PC-9 (cell line): ENCODE data around the gene ETAA1. TPM values are rescaled to one million over a fixed set of nuclear protein-coding genes. Genes with fewer than 3 reads are reported as not detected.

Source experiments
- BruUV-seq: library from RNA; stranded (reverse); fragments of 400-500 nt; replicated peaks from 2 replicates; lab custom pipeline; 2021; lab: Mats Ljungman, UMichigan
- CTCF ChIA-PET: fragments of 300-600 bp; sonication (Branson Sonifier 250); formaldehyde crosslinking; loops from one replicate; lab custom pipeline; 2022; ENCODE audit warnings: antibody characterized with exemption; lab: Charles Lee
- POLR2A ChIA-PET: fragments of 300-600 bp; sonication (Branson Sonifier 250); formaldehyde crosslinking; loops from one replicate; lab custom pipeline; 2022; ENCODE audit warnings: antibody characterized with exemption; ENCODE audit not compliant: unreplicated experiment; lab: Charles Lee
- DNase-seq, 2 experiments: peaks; one replicate each; pipeline versions ENCODE4 v3.0.0 to v3.0.0-alpha.2; 2015 to 2022; ENCODE audit warnings: mixed read lengths in 1 of 2
- H2AFZ ChIP-seq: fragments of 200-600 bp; sonication (generic); 2 replicates; pipeline ENCODE4 v1.8.1; 2017; ENCODE audit warnings: antibody characterized with exemption
- H3F3A ChIP-seq: fragments of 200-600 bp; sonication (generic); 2 replicates; pipeline ENCODE4 v1.8.1; 2017; ENCODE audit warnings: antibody characterized with exemption, mild to moderate bottlenecking, low read depth; ENCODE audit not compliant: insufficient read depth
- H3K27ac ChIP-seq: fragments of 200-600 bp; sonication (generic); 2 replicates; pipeline ENCODE4 v1.6.1; 2016; ENCODE audit warnings: mixed run types
- H3K27me3 ChIP-seq: fragments of 200-600 bp; sonication (generic); 2 replicates; pipeline ENCODE4 v1.6.1; 2016; ENCODE audit warnings: low read depth, mixed run types; ENCODE audit not compliant: insufficient read depth
- H3K36me3 ChIP-seq: fragments of 200-600 bp; sonication (generic); 2 replicates; pipeline ENCODE4 v1.6.1; 2016; ENCODE audit warnings: low read depth, mixed run types
- H3K4me1 ChIP-seq: fragments of 200-600 bp; sonication (generic); replicated peaks from 2 replicates; pipeline ENCODE4 v1.6.1; 2016; ENCODE audit warnings: mixed run types; ENCODE audit not compliant: insufficient read depth
- H3K4me2 ChIP-seq: fragments of 200-600 bp; sonication (generic); 2 replicates; pipeline ENCODE4 v1.6.1; 2017; ENCODE audit warnings: mixed run types
- H3K4me3 ChIP-seq: fragments of 200-600 bp; sonication (generic); 2 replicates; pipeline ENCODE4 v1.6.1; 2016; ENCODE audit warnings: mixed run types
- H3K79me2 ChIP-seq: fragments of 200-600 bp; sonication (generic); 2 replicates; pipeline ENCODE4 v1.6.1; 2017; ENCODE audit warnings: low read depth, mixed run types
- H3K9me2 ChIP-seq: fragments of 200-600 bp; sonication (generic); 2 replicates; pipeline ENCODE4 v1.8.1; 2017; ENCODE audit warnings: mild to moderate bottlenecking; ENCODE audit not compliant: insufficient read depth
- H3K9me3 ChIP-seq: fragments of 200-600 bp; sonication (generic); 2 replicates; pipeline ENCODE4 v1.8.1; 2016; ENCODE audit warnings: low read depth; ENCODE audit not compliant: insufficient read depth
- H4K20me1 ChIP-seq: fragments of 200-600 bp; sonication (generic); 2 replicates; pipeline ENCODE4 v1.8.1; 2017; ENCODE audit not compliant: insufficient read depth
- CTCF ChIP-seq: fragments of 200-600 bp; sonication (generic); conservative IDR thresholded peaks from 2 replicates; pipeline ENCODE4 v1.6.1; 2017; ENCODE audit warnings: mixed run types, antibody characterized with exemption, mild to moderate bottlenecking, moderate library complexity
- EZH2 ChIP-seq: fragments of 200-600 bp; sonication (generic); IDR thresholded peaks from 2 replicates; pipeline ENCODE4 v1.8.0; 2017; ENCODE audit warnings: antibody characterized with exemption, low read depth
- intact Hi-C: fragments of 100-400 bp; cut with micrococcal nuclease; formaldehyde crosslinking; loops from one replicate; pipeline ENCODE4 v1.10.0; 2022; ENCODE audit not compliant: unreplicated experiment
- total RNA-seq: library from RNA; stranded (reverse); gene quantifications from 2 replicates; pipeline ENCODE4 v1.2.3, GENCODE V29; 2021

The ETAA1 gene
- total RNA-seq, 1 experiment from 2014 or later = 25.3 TPM

GRCh38 chr2:67437114-67437513 lies 40.0 kb downstream of the ETAA1 start:
- CTCF ChIA-PET = no interaction called here
- intact Hi-C loops = loop anchor here (1.0 to 5.0 kb wide), 4 partner anchors 26 to 145 kb away; no protein-coding TSS in a partner anchor

GRCh38 chr2:67438337-67438736 lies 41.2 kb downstream of the ETAA1 start:
- BruUV-seq = no TSS peak
- DNase-seq = no peak
- Histone ChIP-seq H3K36me3 (no peaks in the 10 kb centered on the region), H3K4me3 (no peak overlapping the region), H4K20me1 (no peaks in the 10 kb centered on the region), H2AFZ (no peak overlapping the region), H3K4me1 (peaks cover 16% of the 10 kb centered on the region), H3F3A (no peaks in the 10 kb centered on the region), H3K27ac (no peak overlapping the region), H3K9me3 (no peaks in the 10 kb centered on the region), H3K9me2 (no peaks in the 10 kb centered on the region), H3K27me3 (no peaks in the 10 kb centered on the region), H3K4me2 (no peak overlapping the region), H3K79me2 (no peaks in the 10 kb centered on the region)
- ChIA-PET POLR2A (no interaction called here), CTCF (no interaction called here)
- intact Hi-C loops = loop anchor here (5.0 kb wide), 1 partner anchor 146 kb away; no protein-coding TSS in a partner anchor
- TF ChIP-seq CTCF = no peak
- TF ChIP-seq EZH2 = no peak

More at GRCh38 chr2:67437114-67437513, 40.0 kb downstream of the ETAA1 start:
- Histone ChIP-seq H3K4me3 (no peak overlapping the region), H4K20me1 (no peaks in the 10 kb centered on the region), H3K27me3 (no peaks in the 10 kb centered on the region), H3K9me2 (no peaks in the 10 kb centered on the region), H3K4me2 (peak overlapping the region; percentile 24), H3K4me1 (peaks cover 16% of the 10 kb centered on the region), H3F3A (no peaks in the 10 kb centered on the region), H3K36me3 (no peaks in the 10 kb centered on the region), H3K9me3 (0 out of 2 replicates have a peak, but pooled peaks cover 4% of the 10 kb centered on the region), H2AFZ (no peak overlapping the region), H3K27ac (no peak overlapping the region), H3K79me2 (no peaks in the 10 kb centered on the region)
- no TSS peak for BruUV-seq
- POLR2A ChIA-PET = interaction anchor here (0.6 to 0.7 kb wide), 2 partner anchors 8 to 1116 kb away, joined by 3 to 5 read pairs; no protein-coding TSS in a partner anchor
- DNase-seq = peak in 1 of 2 experiments; percentile 91
- TF ChIP-seq CTCF (no peak), EZH2 (no peak)

- H3K27me3 ChIP-seq = no peaks in the 10 kb centered on the region
- no peak overlapping the region for H3K27ac ChIP-seq
- POLR2A ChIA-PET = no interaction called here
- H3F3A ChIP-seq = peaks cover 11% of the 10 kb centered on the region; the same call in 1 of the 2 replicates
- CTCF ChIA-PET = no interaction called here
- no peak overlapping the region for H3K4me3 ChIP-seq
- no TSS peak for BruUV-seq
- H3K4me1 ChIP-seq = peaks cover 23% of the 10 kb centered on the region
- H3K9me3 ChIP-seq = no peaks in the 10 kb centered on the region
- TF ChIP-seq CTCF (no peak), EZH2 (no peak)
- H3K4me2 ChIP-seq = peak overlapping the region; percentile 26
- DNase-seq = no peak
- H2AFZ ChIP-seq = no peak overlapping the region
- no peaks in the 10 kb centered on the region for H3K36me3 ChIP-seq
- 0 out of 2 replicates have a peak, but pooled peaks cover 3% of the 10 kb centered on the region for H3K9me2 ChIP-seq
- no peaks in the 10 kb centered on the region for H4K20me1 ChIP-seq
- intact Hi-C loops = loop anchor here (2.0 kb wide), 1 partner anchor 19 kb away; no protein-coding TSS in a partner anchor
- no peaks in the 10 kb centered on the region for H3K79me2 ChIP-seq
Measured at GRCh38 chr2:67445652-67446268, 48.6 kb downstream of the ETAA1 start.
